HG03565 (cell line): ENCODE measurements around the gene CDCP2.
"Not testable (repeated sequence)": the region's sequence is repeated elsewhere in the genome, so short reads cannot be mapped to it uniquely, and the experiment has no call there.

ENCODE experiments used
- ATAC-seq: cut with Tn5 transposase; IDR thresholded peaks from one replicate; pipeline ENCODE4 v1.9.1; 2021; ENCODE audit warnings: mild to moderate bottlenecking, moderate library complexity; ENCODE audit not compliant: unreplicated experiment

The CDCP2 gene

GRCh38 chr1:54118704-54119103 is 34.1 kb downstream of the CDCP2 start:
- no peak for ATAC-seq

GRCh38 chr1:54117815-54118563 is 34.8 kb downstream of the CDCP2 start:
- no peak for ATAC-seq

- ATAC-seq: no peak
Measured at GRCh38 chr1:54115520-54115919, 37.3 kb downstream of the CDCP2 start.

GRCh38 chr1:54114955-54115354 is 37.8 kb downstream of the CDCP2 start:
- no peak for ATAC-seq

DNA sequence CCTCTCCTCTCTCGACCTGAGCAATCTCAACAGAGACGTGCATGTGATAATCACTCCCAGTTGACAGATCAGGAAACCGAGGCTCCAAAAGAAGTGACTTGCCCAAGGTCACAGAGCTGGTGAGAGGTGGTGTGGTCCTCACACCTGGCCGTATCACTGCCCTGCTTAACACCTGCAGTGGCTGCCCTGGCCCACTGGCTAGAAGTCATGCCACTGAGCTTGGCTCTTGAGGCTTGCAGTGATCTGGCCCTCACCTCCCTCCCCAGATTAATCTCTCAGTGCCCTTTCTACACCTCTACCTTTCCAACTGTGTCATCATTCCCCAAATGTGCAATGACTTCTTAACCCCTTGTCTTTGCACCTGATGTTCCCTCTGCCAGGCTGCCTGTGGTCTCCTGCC is 38.8 kb downstream of the CDCP2 start:
- no peak for ATAC-seq

GRCh38 chr1:54112705-54113368 is 40.0 kb downstream of the CDCP2 start:
- no peak for ATAC-seq

GRCh38 chr1:54112027-54112426 is 40.8 kb downstream of the CDCP2 start:
- ATAC-seq: no peak

GRCh38 chr1:54111624-54112023 is 41.2 kb downstream of the CDCP2 start:
- no peak for ATAC-seq

- no peak for ATAC-seq
Measured at GRCh38 chr1:54110996-54111395, 41.8 kb downstream of the CDCP2 start.

DNA sequence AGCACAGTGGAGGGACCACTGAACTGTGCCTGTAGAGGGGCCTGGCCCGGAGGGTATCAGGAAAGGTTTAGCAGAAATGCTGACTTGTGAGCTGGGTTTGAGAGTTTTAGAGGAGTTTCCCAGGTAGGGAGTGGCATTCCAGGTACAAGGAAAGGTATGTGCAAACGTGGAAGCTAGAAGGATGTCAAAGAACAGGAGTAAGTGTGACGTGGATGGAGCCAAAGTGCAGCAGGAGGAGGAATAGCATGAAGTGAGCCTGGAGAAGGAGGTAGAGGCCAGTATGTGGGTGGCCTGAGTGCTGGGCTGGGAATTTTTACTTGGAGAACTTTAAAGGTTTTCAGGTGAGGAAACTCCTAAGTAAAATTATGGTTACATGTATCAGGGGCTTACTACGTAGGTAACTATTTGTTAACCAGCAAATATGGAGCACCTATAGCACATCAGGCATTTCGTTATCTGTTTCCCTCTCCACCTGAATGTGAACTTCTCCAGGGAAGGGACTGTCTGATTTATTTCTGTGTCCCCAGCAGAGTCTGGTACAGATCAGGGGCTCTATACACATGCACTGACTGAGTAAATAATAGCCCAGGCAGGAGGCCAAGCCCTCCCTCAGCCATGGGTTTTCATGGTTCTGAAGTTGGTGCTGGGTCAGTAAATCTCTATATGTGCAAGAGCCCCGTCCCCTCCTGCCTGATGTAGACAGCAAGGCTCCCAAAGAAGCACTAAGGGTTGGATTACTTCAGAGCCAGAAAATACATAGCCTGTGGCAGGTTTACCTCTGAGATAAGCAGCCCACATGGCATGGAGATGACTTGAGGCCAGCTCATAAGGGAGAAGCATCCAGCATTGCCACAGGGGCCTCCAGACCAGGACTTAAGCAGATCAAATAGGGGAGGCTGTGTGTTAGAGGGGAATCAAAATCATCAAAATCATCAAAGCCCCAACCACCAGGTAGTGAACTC is 43.4 kb downstream of the CDCP2 start:
- no peak for ATAC-seq

- ATAC-seq: no peak
Measured at GRCh38 chr1:54108156-54108555, 44.6 kb downstream of the CDCP2 start.

DNA sequence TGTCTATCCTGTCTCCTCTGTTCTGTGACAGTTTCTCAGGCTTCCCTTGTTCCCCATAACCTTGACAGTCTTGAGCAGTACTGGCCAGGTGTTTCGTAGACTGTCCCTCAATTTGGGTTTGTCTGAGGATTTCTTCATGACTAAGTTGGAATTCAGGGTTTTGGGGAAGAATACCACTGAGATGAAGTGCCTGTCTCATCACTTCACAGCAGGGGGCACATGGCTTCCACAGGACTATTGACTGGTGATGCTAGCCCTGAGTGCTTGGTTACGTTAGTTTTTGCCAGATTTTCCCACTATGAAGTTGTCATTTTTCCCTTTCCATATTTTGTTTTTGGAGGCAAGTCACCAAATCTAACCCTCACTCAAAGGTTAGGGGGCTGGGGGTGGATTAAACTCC is 45.7 kb downstream of the CDCP2 start:
- no peak for ATAC-seq

- no peak for ATAC-seq
Measured at GRCh38 chr1:54105736-54106269, 47.0 kb downstream of the CDCP2 start.

GRCh38 chr1:54105080-54105479 is 47.7 kb downstream of the CDCP2 start:
- ATAC-seq: no peak

DNA sequence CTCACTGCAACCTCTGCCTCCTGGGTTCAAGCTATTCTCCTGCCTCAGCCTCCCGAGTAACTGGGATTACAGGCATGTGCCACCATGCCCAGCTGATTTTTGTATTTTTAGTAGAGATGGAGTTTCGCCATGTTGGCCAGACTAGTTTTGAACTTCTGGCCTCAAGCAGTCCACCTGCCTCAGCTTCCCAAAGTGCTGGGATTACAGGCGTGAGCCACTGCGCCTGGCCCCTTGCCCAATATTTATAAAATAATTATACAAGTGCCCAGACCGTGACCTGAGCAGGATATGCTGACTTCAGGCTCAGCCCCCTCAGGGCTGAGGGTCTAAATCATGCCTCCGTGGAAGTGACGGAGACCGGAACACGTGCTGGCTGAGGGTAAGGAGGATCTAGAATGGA is 48.2 kb downstream of the CDCP2 start:
- not testable (repeated sequence) for ATAC-seq

DNA sequence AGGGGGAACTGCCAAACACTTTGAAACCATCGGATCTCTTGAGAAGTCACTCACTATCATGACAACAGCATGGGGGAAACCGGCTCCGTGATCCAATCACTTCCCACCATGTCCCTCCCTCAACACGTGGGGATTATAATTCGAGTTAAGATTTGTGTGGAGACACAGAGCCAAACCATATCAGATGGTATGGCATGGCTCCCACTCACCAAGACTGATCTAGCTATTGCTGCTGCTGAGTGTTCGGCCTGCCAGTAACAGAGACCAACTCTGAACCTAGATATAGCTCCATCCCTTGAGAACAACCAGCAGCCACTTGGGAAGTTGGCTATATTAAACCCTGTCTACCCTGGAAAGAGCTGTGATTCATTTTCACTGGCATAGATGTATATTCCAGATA is 49.4 kb downstream of the CDCP2 start:
- ATAC-seq: no peak

- no peak for ATAC-seq
Measured at GRCh38 chr1:54100500-54100899, 52.3 kb downstream of the CDCP2 start.

DNA sequence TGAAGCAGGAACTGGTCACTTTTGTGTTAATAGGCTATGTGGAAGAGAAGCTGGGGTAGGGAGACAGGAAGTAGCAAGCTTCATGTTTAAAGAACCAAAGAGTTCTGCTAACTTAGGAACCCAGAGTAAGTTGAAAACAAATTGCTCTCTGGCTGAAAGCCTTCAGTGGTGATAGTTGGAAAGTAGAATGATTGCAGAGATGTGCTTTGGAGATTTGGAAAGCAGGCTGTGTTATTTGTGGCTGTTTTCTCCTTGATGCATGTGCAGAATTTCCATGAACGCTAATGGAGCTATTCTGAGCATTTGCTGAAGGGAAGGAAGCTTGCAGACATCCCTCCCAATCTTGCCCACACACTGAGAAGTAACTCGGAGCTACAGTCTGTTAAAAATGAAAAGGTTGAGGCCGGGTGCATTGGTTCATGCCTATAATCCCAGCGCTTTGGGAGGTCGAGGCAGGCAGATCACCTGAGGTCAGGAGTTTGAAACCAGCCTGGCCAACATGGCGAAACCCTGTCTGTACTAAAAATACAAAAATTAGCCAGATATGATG is 53.7 kb downstream of the CDCP2 start:
- no peak for ATAC-seq

DNA sequence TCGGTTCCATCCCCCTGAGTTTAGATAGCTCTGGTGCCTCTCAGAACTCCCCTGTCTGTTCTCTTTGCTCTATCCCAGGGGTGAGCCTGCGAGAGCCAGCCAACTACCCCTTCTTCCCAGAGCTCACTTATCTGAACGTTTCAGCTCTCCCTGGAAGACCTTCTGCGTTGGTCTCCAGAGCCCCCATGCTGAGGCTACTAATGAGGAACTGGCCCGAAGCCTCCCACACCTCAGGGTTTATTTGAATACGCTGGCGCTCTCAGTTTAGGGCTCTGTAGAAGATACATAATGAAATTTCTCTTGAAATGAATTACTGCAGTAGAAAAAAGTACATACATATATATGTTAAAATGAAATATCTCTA is 55.9 kb downstream of the CDCP2 start:
- no peak for ATAC-seq

GRCh38 chr1:54096227-54096876 is 56.4 kb downstream of the CDCP2 start:
- no peak for ATAC-seq
